ENCODE data around the gene SLC6A17. TPM values are rescaled to one million over a fixed set of nuclear protein-coding genes. Genes with fewer than 3 reads are reported as not detected.

SLC6A17 gene
- total and polyA plus RNA-seq, 2 donors (not counting 3 experiments of a cell fraction or from before 2014, with no cell fraction given): 0.03 TPM; not detected in 1

DNA sequence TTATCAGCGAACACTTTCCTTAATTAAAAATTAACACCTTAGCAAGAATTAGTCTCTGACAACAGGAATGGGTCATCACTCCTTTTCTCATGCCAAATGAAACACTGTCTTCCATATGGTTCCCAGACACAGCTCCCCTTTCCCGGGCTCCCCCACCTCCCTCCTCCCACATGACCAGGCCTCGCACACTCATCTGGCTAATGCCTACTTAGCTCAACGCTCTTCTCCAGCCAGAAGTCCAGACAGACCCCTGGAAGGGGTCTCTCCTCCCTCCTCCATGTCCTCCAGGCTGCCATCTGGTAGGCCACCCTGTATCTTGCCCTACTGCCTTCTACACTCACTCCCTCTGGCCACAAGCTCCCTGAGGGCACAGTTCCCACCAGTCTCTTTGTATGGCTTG lies 99.7 kb downstream of the SLC6A17 start:
- Histone ChIP-seq H3K9me1 (replicated peaks; ENCODE audit: control insufficient read depth, extremely low read depth, insufficient read depth, low read length) (no peaks in the 10 kb centered on the region), H3K27ac (ENCODE audit: insufficient read depth, low read depth, low read length) (no peak overlapping the region), H3K4me3 (replicated peaks in 1 of 3; ENCODE audit: insufficient read depth in 1 of 3, low read depth in 1 of 3, low read length in 3 of 3) (no peak overlapping the region), H4K20me1 (replicated peaks; ENCODE audit: control insufficient read depth, extremely low read depth, insufficient read depth, low read length) (no peaks in the 10 kb centered on the region), H3K9ac (replicated peaks; ENCODE audit: extremely low read depth, insufficient read depth, low read length) (no peak overlapping the region), H3K4me1 (ENCODE audit: control insufficient read depth, extremely low read depth, insufficient read depth, low read length) (no peaks in the 10 kb centered on the region), H3K9me3 (replicated peaks; ENCODE audit: control insufficient read depth, insufficient read depth, low read length) (no peaks in the 10 kb centered on the region), H2AFZ (ENCODE audit: low read depth, low read length) (no peak overlapping the region), H3K36me3 (ENCODE audit: control insufficient read depth in 2 of 2, extremely low read depth in 1 of 2, insufficient read depth in 2 of 2, low read length in 2 of 2) (no peaks in the 10 kb centered on the region), H3K79me2 (ENCODE audit: control insufficient read depth, insufficient read depth, low read length) (no peaks in the 10 kb centered on the region), H3K27me3 (ENCODE audit: control insufficient read depth in 2 of 2, insufficient read depth in 2 of 2, low read length in 2 of 2) (no peaks in the 10 kb centered on the region), H3K4me2 (ENCODE audit: insufficient read depth, low read length) (no peak overlapping the region)
- dilution Hi-C loops (cut with MboI; ENCODE audit: extremely low pct_ligation_motif_present, low sequenced_read_pairs): no loop called here
- ChIA-PET CTCF (interaction anchor here (1.4 kb wide), 1 partner anchor 42 kb away, joined by 5 read pairs; no protein-coding TSS in a partner anchor), POLR2A (no interaction called here)
- no peak for DNase-seq (ENCODE audit: low read depth, low spot score)
- TF ChIP-seq MYC (IDR thresholded peaks at IDR 0.05; ENCODE audit: low read depth, low read length) (no peak), POLR2A (IDR thresholded peaks at IDR 0.05; ENCODE audit: low read depth, low read length) (no peak), POLR2AphosphoS5 (IDR thresholded peaks at IDR 0.05; ENCODE audit: insufficient read depth, low read depth, low read length) (no peak)
- no peak for FAIRE-seq
- intact Hi-C loops (cut with micrococcal nuclease): no loop called here
- no TSS peak for BruUV-seq (replicated peaks)

DNA sequence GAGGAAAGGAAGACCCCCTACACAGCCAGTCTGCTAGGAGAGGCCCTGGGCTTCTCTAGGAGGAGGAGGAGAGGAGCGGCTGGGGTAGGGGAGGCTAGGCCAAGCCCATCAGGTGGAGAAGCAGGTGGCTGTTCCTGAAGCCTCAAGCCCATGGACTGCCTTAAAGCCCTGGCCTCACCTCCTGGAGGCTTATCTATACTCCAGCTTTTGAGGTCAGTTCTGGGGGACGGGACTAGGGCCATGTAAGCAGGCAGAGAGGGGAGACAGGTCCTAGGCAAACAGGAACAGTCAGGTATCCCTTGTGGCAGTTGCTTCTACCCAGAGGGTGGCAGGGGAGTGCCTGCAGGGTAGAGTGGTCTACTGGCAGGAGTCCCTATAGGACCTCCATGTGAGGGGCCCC lies 100.5 kb downstream of the SLC6A17 start:
- DNase-seq (ENCODE audit: low read depth, low spot score) (no peak), FAIRE-seq (no peak)
- no peak overlapping the region for H3K27ac ChIP-seq (ENCODE audit: insufficient read depth, low read depth, low read length)
- H3K79me2 ChIP-seq (ENCODE audit: control insufficient read depth, insufficient read depth, low read length): no peaks in the 10 kb centered on the region
- peaks cover 0 to 4% of the 10 kb centered on the region in 2 experiments for H3K27me3 ChIP-seq (ENCODE audit: control insufficient read depth in 2 of 2, insufficient read depth in 2 of 2, low read length in 2 of 2)
- no peak overlapping the region for H2AFZ ChIP-seq (ENCODE audit: low read depth, low read length)
- POLR2A ChIA-PET: no interaction called here
- H3K9me3 ChIP-seq (replicated peaks; ENCODE audit: control insufficient read depth, insufficient read depth, low read length): no peaks in the 10 kb centered on the region
- CTCF ChIA-PET: no interaction called here
- no peak overlapping the region for H3K4me2 ChIP-seq (ENCODE audit: insufficient read depth, low read length)
- TF ChIP-seq POLR2A (IDR thresholded peaks at IDR 0.05; ENCODE audit: low read depth, low read length): no peak
- H4K20me1 ChIP-seq (replicated peaks; ENCODE audit: control insufficient read depth, extremely low read depth, insufficient read depth, low read length): no peaks in the 10 kb centered on the region
- no peaks in the 10 kb centered on the region for H3K36me3 ChIP-seq (ENCODE audit: control insufficient read depth in 2 of 2, extremely low read depth in 1 of 2, insufficient read depth in 2 of 2, low read length in 2 of 2)
- no peak overlapping the region for H3K4me3 ChIP-seq (replicated peaks in 1 of 3; ENCODE audit: insufficient read depth in 1 of 3, low read depth in 1 of 3, low read length in 3 of 3)
- no peaks in the 10 kb centered on the region for H3K4me1 ChIP-seq (ENCODE audit: control insufficient read depth, extremely low read depth, insufficient read depth, low read length)
- dilution Hi-C loops (cut with MboI; ENCODE audit: extremely low pct_ligation_motif_present, low sequenced_read_pairs) (no loop called here), intact Hi-C loops (cut with micrococcal nuclease) (no loop called here)
- no peaks in the 10 kb centered on the region for H3K9me1 ChIP-seq (replicated peaks; ENCODE audit: control insufficient read depth, extremely low read depth, insufficient read depth, low read length)
- no TSS peak for BruUV-seq (replicated peaks)
- no peak overlapping the region for H3K9ac ChIP-seq (replicated peaks; ENCODE audit: extremely low read depth, insufficient read depth, low read length)

Other genes starting within 250 kb of the SLC6A17 start
- 22.7 and 28.9 TPM in 2 replicates for gene CSF1, start 239.6 kb upstream of the SLC6A17 start, total RNA-seq
- gene CSF1, start 239.6 kb upstream of the SLC6A17 start, polyA plus RNA-seq: 23.3 and 24.5 TPM in 2 replicates
- 64.3 and 74.2 TPM in 2 replicates for gene AHCYL1, start 165.7 kb upstream of the SLC6A17 start, total RNA-seq
- 41.6 and 49.2 TPM in 2 replicates for gene AHCYL1, start 165.7 kb upstream of the SLC6A17 start, polyA plus RNA-seq
- gene STRIP1, start 115.9 kb upstream of the SLC6A17 start, total RNA-seq: 38.9 and 42.1 TPM in 2 replicates
- 26.2 and 26.9 TPM in 2 replicates for gene STRIP1, start 115.9 kb upstream of the SLC6A17 start, polyA plus RNA-seq
- not detected in 2 replicates for gene ALX3, start 79.8 kb upstream of the SLC6A17 start, total RNA-seq
- not detected in 2 replicates for gene ALX3, start 79.8 kb upstream of the SLC6A17 start, polyA plus RNA-seq
- gene UBL4B, start 38.1 kb upstream of the SLC6A17 start, total RNA-seq: not detected in 2 replicates
- not detected in 2 replicates for gene UBL4B, start 38.1 kb upstream of the SLC6A17 start, polyA plus RNA-seq
- gene KCNC4, start 59.8 kb downstream of the SLC6A17 start, total RNA-seq: 12.3 and 22.5 TPM in 2 replicates
- 6.7 and 7.3 TPM in 2 replicates for gene KCNC4, start 59.8 kb downstream of the SLC6A17 start, polyA plus RNA-seq
- gene RBM15, start 188.9 kb downstream of the SLC6A17 start, total RNA-seq: 26.9 and 29.5 TPM in 2 replicates
- 7.3 and 8.5 TPM in 2 replicates for gene RBM15, start 188.9 kb downstream of the SLC6A17 start, polyA plus RNA-seq
- 2.1 and 2.8 TPM in 2 replicates for gene SLC16A4, start 240.5 kb downstream of the SLC6A17 start, total RNA-seq
- gene SLC16A4, start 240.5 kb downstream of the SLC6A17 start, polyA plus RNA-seq: 6.3 and 7.2 TPM in 2 replicates